Brain microvascular endothelial cell (primary cell): ENCODE data around the gene RIPOR1.

ENCODE experiments used
- DNase-seq: peaks from one replicate; pipeline ENCODE4 v3.0.0-alpha.2; 2020
- H3K27ac ChIP-seq: fragments of 250-450 bp; sonication (Bioruptor Pico); 2 replicates; pipeline ENCODE4 v1.5.1; 2020; ENCODE audit warnings: mild to moderate bottlenecking, moderate library complexity
- H3K27me3 ChIP-seq: fragments of 250-450 bp; sonication (Bioruptor Pico); replicated peaks from 2 replicates; pipeline ENCODE4 v1.5.1; 2020; ENCODE audit warnings: mild to moderate bottlenecking
- H3K36me3 ChIP-seq: fragments of 250-450 bp; sonication (Bioruptor Pico); replicated peaks from 2 replicates; pipeline ENCODE4 v1.5.1; 2020; ENCODE audit warnings: mild to moderate bottlenecking
- H3K4me3 ChIP-seq: 2 replicates; pipeline ENCODE4 v1.5.1; 2011; ENCODE audit warnings: low read depth, mild to moderate bottlenecking, control low read depth, low read length, moderate library complexity
- CTCF ChIP-seq: IDR thresholded peaks from 2 replicates; pipeline ENCODE4 v1.5.1; 2011; ENCODE audit warnings: low read depth, mild to moderate bottlenecking, moderate library complexity, low read length, control low read depth, inconsistent platforms; ENCODE audit errors: missing control alignments
- in situ Hi-C: cut with HindIII; loops from 2 replicates; pipeline ENCODE4 v1.10.0; 2017; ENCODE audit warnings: low sequenced_read_pairs, low pct_ligation_motif_present

The RIPOR1 gene

DNA sequence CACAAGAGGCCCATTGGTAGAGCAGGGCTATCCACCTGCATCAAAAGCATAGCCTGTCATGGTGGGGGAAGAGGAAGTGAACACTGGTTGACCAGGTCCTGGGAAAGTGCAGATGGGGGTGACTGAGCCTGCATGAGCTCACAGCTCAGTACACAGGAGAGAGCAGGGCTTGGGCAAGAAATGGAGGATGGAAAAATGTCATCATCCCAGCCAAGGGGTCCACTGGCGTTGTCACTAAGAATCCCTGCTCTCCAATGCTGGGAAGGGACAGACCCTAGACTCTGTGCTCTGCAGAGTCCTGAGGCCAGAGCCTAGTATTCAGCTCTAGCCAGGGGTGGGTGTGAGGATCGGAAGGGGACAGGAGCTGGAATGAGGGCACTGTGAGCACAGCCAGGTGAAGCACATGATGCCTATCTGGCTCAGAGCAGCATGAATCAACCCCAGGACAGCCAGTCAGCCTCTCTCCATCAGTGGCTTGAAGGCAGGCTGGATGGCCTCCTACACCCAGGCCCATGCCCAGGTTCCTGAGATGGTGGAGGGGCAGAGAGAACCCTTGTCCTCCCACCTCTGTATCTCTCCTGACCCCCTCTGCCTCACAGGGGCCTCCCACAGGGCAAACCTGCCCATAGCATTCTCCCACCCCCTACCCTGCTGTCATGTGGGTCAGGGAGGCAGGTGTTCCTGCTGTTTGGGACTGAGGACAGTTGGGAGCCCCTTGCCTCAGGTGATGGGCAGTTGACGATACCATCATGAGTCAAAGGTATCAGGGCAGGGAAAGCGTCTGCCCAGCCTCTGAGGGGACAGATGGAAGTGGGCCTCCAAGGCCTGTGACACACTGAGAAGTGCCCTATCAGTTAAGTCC is 19.9 kb downstream of the RIPOR1 start:
- Histone ChIP-seq H3K36me3 (peaks cover 40% of the 10 kb centered on the region), H3K27me3 (no peaks in the 10 kb centered on the region), H3K27ac (no peak overlapping the region), H3K4me3 (no peak overlapping the region)
- DNase-seq: no peak
- no peak for TF ChIP-seq CTCF
- in situ Hi-C loops: no loop called here

DNA sequence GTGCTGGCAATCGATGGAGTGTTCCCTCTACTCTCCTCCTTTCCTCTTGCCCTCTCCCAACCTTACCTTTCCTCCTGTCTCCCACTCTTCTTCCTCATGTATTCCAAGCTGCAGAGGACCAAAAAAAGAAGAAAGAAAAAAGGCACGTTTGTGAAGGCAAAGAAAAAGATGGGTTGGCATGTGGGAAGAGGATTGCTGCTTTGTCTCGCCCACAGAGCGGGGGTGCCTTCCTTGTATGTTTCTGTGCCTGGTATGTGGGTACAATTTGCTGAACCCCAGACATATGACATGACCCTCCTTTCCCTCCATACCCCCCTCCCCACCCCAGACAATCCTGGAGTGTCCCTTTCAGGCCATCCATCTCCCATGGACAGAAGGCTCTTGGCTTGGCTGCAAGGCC is 20.6 kb downstream of the RIPOR1 start:
- no peak for DNase-seq
- Histone ChIP-seq H3K27ac (no peak overlapping the region), H3K36me3 (peaks cover 34% of the 10 kb centered on the region), H3K27me3 (no peaks in the 10 kb centered on the region), H3K4me3 (no peak overlapping the region)
- no peak for TF ChIP-seq CTCF
- in situ Hi-C loops: no loop called here

DNA sequence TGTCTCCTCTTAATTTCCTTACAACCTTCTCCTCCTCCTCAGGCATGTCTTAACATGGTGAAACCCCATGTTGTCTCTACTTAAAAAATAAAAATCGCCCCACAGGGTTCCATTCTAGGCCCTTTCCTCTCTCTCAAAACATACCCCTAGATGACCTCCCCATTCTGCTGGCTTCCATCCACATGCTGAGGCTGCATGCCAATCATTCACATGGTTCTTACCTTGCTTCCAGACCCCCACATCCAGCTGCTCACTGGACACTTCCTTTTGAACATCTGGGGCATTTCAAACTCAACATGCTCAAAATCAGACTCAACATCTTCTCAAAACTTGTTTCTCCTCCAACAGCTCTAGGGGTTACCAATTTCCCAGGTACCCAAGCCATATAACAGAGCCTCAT is 21.3 kb downstream of the RIPOR1 start:
- DNase-seq: no peak
- in situ Hi-C loops: no loop called here
- no peak for TF ChIP-seq CTCF
- Histone ChIP-seq H3K4me3 (no peak overlapping the region), H3K27me3 (no peaks in the 10 kb centered on the region), H3K36me3 (peaks cover 28% of the 10 kb centered on the region), H3K27ac (no peak overlapping the region)

GRCh38 chr16:67551091-67551490 is 22.5 kb downstream of the RIPOR1 start:
- no peak for TF ChIP-seq CTCF
- in situ Hi-C loops: no loop called here
- H3K36me3 ChIP-seq: peaks cover 18% of the 10 kb centered on the region
- H3K27ac ChIP-seq: no peak overlapping the region
- H3K4me3 ChIP-seq: no peak overlapping the region
- H3K27me3 ChIP-seq: no peaks in the 10 kb centered on the region
- no peak for DNase-seq

DNA sequence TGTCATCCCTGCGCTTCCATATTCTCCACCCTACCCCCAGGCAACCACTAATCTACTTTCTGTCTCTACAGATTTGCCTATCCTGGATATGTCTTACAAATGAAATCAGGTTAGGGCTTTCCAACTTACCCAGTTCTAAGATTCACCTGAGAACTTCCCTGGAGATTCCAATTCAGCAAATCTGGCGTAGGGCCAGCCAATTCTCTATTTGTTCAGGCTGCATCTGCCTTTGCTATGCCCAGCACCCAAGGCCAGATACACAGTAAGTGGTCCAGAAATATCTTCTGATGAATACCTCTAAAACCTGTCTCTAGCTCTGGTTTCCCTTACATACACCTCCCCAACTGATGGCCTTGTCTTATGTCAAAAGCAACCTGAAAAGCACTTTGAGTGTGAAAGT is 23.3 kb downstream of the RIPOR1 start:
- in situ Hi-C loops: no loop called here
- no peak for TF ChIP-seq CTCF
- DNase-seq: no peak
- Histone ChIP-seq H3K27me3 (no peaks in the 10 kb centered on the region), H3K36me3 (peaks cover 10% of the 10 kb centered on the region), H3K27ac (no peak overlapping the region), H3K4me3 (no peak overlapping the region)

- no peak for DNase-seq
- Histone ChIP-seq H3K27ac (no peak overlapping the region), H3K36me3 (peaks cover 5% of the 10 kb centered on the region), H3K4me3 (no peak overlapping the region), H3K27me3 (no peaks in the 10 kb centered on the region)
- TF ChIP-seq CTCF: no peak
- in situ Hi-C loops: no loop called here
These were observed 23.8 kb downstream of the RIPOR1 start for GRCh38 chr16:67552476-67552875.
